NCI-H774 (cell line): ENCODE measurements around the gene SVIL.
"Not testable (repeated sequence)": the region's sequence is repeated elsewhere in the genome, so short reads cannot be mapped to it uniquely, and the experiment has no call there.

ENCODE experiments used
- DNase-seq: peaks from one replicate; lab custom pipeline; 2025; lab: John Stamatoyannopoulos, UW

The SVIL gene

DNA sequence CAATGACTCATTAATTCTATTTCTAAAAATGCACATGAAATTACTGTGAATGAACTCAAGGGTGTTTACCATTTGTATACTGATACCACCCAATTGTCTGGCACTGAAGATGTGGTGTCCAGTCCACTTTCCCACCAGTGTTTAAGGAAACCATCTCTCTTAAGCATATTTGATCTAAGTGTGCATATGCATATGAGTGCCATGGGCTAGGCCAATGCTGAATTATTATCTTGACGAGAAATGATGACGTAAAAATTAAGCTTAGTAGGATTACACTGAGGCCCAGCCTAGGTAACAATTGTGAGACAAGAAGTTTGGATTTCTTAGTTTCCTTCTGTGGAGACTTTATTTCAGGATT lies 59.7 kb downstream of the SVIL start:
- no peak for DNase-seq

DNA sequence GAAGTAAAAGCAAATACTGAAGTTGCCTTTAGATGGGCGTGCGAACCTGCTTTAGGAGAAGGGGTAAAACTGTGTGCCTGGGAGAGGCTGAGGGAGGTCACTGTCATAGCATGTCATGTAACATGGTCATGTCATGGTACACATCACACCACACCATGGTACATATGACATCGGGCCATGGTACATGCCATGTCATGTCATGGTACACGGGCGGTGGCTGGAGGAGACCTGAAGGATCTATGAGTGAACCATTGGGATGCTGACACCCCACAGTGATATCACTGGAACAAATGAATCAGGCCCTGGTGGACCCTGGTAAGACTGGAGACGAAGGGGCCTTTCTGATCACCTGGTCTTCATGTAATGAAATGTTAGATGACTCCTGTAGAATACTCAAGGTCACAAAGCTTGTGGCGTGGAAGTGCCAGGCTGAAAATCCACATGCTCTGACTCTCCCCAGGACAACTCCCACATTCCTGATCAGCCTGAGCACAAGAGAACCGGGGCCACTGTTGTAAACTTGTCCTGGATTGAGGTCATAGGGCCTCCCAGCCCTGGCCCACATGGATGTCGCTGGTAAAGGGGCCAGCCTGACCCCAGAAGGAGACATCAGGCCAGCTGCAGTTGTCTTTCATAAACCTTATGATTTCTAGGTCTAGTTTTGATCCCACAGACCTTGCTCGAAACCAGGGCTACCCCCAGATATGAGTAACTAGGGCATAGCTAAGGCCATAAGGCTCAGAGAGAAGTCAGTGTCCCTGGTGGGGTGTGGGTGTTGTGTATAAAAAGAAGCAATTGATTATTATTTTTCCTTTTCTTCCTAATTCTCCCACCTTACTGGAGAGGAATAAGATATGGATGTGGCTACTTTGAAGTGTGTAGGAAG lies 60.3 kb downstream of the SVIL start:
- DNase-seq = not testable (repeated sequence)

GRCh38 chr10:29570248-29570647 lies 64.5 kb downstream of the SVIL start:
- DNase-seq = not testable (repeated sequence)

DNA sequence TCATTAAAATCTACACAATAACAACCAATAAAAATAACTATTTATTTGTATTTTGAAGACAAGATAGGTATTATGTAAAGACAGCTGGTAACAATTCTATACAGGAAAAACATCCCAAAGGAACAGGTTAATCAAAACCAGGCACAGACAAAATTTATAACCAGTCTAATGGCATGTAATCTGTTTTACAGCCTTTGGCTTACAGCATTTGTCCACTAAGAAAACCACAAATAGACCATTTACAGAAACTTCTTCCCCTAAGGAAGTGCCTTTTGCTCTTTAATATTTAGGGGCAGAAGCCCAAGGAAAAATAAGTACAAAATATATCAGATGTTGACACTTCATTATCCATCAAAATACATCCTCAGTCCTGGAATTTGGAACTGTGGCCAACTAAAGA lies 65.0 kb downstream of the SVIL start:
- DNase-seq = no peak

- DNase-seq = no peak
Measured at GRCh38 chr10:29567003-29567402, 67.8 kb downstream of the SVIL start.

DNA sequence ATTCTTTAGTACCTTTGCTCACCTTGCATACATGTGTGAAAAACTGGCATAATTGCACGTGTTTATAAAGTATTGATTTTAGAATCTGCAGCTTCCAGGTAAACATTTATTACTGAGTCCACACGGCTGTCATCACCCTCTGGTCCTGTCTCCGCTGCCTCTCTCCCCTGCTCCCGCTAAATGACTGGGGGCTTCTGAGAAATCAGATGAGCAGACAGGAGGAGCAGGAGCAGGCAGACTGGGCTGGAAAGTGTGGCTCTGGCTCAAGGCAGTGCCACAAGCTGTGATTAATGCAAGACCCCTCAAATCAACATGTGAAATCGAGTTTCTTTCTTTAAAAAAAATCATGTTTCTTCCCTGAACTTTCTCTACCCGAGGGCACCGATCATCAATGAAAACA lies 68.6 kb downstream of the SVIL start:
- DNase-seq = not testable (repeated sequence)

DNA sequence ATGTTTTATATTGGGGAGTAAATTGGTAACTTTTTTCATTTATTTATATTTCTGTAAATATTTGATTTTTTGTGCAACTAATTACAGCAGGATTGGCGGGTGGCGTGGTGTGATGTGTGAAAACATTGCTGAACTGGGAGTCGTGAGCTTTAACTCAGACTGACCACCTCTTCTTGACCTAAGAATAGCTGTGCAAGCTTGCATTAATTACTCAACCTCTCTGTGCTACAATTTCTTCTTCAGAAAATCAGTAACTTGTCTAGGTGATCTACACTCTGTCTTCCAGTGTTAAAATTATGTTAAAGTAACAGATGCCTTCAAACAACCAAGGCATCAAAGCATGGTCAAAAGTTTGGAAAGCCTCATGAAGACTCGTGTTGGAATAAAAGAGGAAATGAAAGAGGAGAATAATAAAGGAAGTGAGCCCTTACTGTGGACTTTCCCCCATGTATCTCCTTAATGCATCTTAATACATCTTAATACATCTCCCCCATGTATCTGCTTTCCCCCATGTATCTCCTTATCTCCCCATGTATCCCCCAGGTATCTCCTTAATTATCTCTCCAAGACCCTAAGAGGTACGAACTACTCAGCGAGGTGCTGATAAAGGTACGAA lies 71.2 kb downstream of the SVIL start:
- no peak for DNase-seq

GRCh38 chr10:29563006-29563405 lies 71.8 kb downstream of the SVIL start:
- DNase-seq = not testable (repeated sequence)

- DNase-seq = no peak
Measured at GRCh38 chr10:29559996-29560395, 74.8 kb downstream of the SVIL start.

- DNase-seq = no peak
Measured at GRCh38 chr10:29557665-29558064, 77.1 kb downstream of the SVIL start.

GRCh38 chr10:29555746-29556481 lies 78.9 kb downstream of the SVIL start:
- no peak for DNase-seq

DNA sequence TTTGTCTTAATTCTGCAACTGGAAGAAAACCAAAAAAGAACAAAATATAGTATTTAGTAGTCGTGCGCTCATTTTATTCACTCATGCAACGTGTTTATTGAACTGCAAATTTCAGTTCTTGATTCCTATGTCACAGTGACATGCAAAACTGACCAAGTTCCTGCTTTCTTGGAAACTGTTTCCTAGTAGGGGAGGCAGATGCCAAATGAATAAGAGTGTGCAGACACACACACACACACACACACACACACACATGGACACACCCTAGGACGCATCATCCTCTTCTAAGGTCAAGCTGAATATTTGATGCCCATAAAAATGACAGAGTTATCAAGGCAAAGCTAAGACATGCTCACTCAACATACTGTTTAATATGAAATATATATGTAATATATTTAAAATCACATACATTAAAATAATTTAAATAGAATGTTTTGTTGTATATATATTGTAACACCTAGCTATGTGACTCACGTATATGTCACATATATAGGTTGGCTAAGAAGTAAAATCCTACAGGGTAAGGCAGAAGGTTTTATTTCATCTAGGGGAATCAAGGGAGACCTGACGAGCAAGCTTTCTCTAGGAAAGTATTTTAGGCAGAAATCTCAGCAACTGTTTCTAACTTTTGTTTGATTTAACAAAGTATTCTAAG lies 79.6 kb downstream of the SVIL start:
- DNase-seq = no peak

DNA sequence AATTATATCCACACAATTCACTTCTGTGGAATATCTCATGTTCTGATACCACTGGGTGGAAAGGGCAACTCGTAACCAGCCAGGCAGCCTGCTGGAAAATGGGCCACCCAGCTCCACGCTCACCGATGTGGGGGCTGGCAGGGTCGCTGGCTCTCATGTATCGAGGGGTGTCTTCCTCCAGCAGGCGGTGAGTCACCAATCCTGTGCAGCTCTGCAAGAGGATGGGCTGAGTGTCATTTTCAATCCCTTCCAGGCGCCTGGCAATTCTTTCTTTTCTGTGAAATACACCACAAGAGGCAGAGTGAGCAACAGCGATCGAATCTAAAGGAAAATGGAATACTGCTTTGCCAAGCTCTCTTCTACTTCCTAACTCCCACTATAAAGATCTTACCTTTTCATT lies 80.1 kb downstream of the SVIL start:
- DNase-seq = no peak

DNA sequence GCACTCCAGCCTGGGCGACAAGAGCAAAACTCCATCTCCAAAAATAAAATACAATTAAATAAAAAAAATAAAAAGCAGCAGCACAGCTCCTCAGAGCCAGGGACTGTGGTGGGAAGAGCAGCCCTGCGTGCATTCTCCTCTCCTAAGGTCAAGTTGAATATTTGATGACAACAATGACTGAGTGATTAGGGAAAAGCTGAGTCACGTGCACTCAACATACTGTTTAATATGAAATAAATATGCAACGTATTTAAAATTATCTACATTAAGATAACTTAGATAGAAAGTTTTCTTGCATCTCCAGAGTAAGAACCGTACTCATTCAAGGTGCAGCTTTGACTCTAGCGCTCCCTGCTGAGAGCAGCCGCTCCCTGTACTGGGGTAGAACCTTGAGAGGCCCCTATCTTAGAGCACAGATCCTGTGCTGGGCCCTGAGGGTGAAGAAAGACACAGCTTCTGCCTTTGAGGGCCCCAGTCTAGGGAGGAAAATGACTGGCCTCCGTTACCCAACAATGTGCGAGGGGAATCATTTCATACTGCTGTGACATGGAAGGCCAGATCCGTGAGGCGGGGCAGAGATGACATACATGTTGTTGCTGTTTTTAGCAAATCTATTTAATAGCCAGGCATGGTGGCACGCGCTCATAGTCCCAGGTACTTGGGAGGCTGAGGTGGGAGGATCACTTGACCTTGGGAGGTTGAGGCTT lies 81.1 kb downstream of the SVIL start:
- no peak for DNase-seq

DNA sequence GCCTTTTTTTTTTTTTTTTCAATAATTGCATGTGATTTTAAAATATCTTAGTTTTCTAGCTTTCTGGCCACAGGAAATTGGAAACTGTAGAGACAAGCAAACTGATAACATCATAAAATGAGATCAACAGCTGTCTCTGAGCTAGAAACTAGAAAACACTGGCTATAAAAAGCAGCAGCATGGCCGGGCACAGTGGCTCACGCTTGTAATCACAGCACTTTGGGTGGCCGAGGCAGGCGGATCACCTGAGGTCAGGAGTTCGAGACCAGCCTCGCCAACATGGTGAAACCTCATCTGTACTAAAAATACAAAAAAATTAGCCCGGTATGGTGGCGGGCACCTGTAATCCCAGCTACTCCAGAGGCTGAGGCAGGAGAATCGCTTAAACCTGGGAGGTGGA lies 81.7 kb downstream of the SVIL start:
- not testable (repeated sequence) for DNase-seq

DNA sequence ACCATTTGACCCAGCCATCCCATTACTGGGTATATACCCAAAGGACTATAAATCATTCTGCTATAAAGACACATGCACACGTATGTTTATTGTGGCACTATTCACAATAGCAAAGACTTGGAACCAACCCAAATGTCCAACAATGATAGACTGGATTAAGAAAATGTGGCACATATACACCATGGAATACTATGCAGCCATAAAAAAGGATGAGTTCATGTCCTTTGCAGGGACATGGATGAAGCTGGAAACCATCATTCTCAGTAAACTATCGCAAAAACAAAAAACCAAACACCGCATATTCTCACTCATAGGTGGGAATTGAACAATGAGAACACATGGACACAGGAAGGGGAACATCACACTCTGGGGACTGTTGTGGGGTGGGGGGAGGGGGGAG lies 85.3 kb downstream of the SVIL start:
- not testable (repeated sequence) for DNase-seq

DNA sequence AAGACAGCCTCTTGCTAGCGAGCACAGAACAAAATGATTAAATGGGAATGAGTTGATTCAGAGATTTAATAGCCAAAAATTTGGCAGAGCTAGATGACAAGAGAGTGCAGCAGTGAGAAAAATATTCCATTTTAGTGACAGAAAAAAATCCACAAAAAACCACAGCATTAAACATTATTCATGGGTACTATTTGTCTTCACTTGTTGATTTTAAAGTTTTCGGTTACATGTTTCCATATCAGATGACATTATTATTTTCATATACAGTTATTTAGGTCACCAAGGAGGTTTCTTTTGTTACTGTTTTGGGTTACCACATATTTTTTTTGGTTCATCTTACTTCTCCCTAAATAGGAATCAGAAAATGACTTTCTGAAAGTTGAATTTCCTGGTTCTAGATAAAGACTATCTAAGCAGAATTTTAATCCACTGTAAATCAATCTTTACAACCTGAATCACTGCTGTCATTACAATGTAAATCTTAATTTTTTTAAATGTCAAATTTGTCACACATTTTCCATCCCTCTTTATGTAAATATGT lies 87.9 kb downstream of the SVIL start:
- DNase-seq = no peak

DNA sequence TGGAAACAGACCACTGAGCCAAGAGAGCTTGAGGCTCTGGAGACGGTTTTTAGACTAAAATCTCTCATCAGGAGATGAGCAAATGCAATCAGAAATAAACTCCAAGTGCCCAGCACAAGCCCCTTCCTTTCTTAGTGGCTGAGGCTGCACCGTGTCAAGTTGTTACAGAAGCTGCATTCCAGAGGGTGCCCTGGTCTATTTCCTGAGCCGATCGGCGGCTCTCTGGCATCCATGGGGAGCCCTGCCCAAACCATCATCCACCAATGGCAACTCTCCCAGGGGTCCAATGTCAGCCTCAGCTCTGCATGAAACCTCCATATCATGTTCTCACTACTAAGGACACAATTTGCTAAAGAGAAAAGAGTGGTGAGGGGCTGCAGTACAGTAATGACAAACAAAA lies 89.6 kb downstream of the SVIL start:
- DNase-seq = no peak

- DNase-seq = no peak
Measured at GRCh38 chr10:29543715-29544114, 91.1 kb downstream of the SVIL start.

GRCh38 chr10:29542723-29543122 lies 92.0 kb downstream of the SVIL start:
- DNase-seq = no peak

DNA sequence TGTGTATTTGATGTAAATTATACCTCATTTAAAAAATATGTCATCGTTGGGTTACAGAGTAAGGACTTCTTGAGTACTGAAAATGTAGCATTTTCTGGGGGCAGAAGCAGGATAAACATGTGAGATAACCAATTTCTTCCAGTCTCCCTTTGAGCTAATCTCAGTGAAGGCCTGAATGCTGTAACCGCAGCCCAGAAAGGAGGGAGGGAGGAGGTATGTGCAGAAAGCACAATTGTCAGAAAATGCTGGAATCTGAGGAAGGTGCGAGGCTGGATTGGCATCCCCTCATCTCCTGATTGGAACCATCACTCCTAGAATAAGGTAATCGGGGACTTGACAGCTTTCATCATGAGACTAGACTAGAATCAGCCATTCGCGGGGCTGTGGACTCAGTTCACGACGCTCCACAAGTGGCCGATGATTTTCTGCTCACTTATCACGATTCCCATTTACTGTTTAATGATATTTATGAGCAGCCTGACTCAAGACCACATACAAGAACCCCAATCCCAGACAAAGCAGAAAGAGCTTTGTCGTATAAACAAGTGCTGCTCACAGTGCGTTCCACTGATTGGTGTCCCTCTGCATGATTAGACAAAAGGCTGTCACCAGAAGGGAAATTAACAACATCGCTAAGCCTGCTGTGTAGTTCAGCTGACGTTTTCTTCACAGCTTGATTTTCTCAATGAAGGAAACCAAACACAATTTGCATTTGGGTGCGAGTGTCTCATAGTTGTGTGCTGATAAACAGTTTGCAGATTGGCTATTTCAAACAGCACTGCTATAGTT lies 93.2 kb downstream of the SVIL start:
- DNase-seq = no peak
